A549 (cell line): ENCODE data around the gene NPAS2. TPM values are rescaled to one million over a fixed set of nuclear protein-coding genes. Genes with fewer than 3 reads are reported as not detected.

Experiments used
- ATAC-seq, 2 experiments: fragments of 200-7000 bp in 1 of 2; fragments of >200 bp in 1 of 2; cut with Nextera tagmentation in 1 of 2; cut with Tn5 transposase in 1 of 2; 3 replicates each; pipeline versions ENCODE4 v1.8.0 to v1.9.1; 2018 to 2020; ENCODE audit warnings: mild to moderate bottlenecking in 1 of 2, moderate library complexity in 1 of 2
- CTCF ChIA-PET: fragments of 300-600 bp; sonication (Branson Sonifier 250); formaldehyde crosslinking; extraction: SDS; loops from one replicate; lab custom pipeline; 2021; ENCODE audit warnings: antibody characterized with exemption, inconsistent platforms; lab: Yijun Ruan, JAX
- POLR2A ChIA-PET: fragments of 350-600 bp; formaldehyde crosslinking; extraction: SDS; loops from one replicate; lab custom pipeline; 2021; ENCODE audit warnings: antibody characterized with exemption, inconsistent platforms; lab: Yijun Ruan, JAX
- DNase-seq, 2 experiments: peaks; one replicate each; pipeline versions ENCODE4 v3.0.0 to v3.0.0-alpha.2; 2011 to 2016; ENCODE audit warnings: low read depth in 1 of 2, low spot score in 1 of 2
- FAIRE-seq: peaks from 2 replicates; lab custom pipeline; 2011; peaks lifted over from hg19 to GRCh38; lab: Jason Lieb, UNC
- H3K27ac ChIP-seq, 2 experiments: fragments of >200 bp; sonication (Bioruptor Twin); formaldehyde crosslinking; 3 replicates each; pipeline ENCODE4 v1.5.1; 2016 to 2017
- H3K4me1 ChIP-seq: fragments of >200 bp; sonication (Bioruptor Twin); formaldehyde crosslinking; 3 replicates; pipeline ENCODE4 v1.6.1; 2016
- H3K4me2 ChIP-seq: fragments of >200 bp; sonication (Bioruptor Twin); formaldehyde crosslinking; 3 replicates; pipeline ENCODE4 v1.6.1; 2016
- H3K4me3 ChIP-seq: fragments of >200 bp; sonication (Bioruptor Twin); formaldehyde crosslinking; 3 replicates; pipeline ENCODE4 v1.5.1; 2016
- H3K9me3 ChIP-seq: fragments of >200 bp; sonication (Bioruptor Twin); formaldehyde crosslinking; 3 replicates; pipeline ENCODE4 v1.6.1; 2016
- ATOH8 ChIP-seq: fragments of 250-450 bp; sonication (Bioruptor Pico); IDR thresholded peaks from 2 replicates; pipeline ENCODE4 v1.5.0; 2020; ENCODE audit warnings: low read depth, mild to moderate bottlenecking, moderate library complexity
- CEBPB ChIP-seq, 2 experiments: fragments of >200 bp in 1 of 2; sonication (Bioruptor Twin) in 1 of 2; formaldehyde crosslinking in 1 of 2; IDR thresholded peaks; 2 replicates each; pipeline ENCODE4 v1.6.1; 2012 to 2016
- CHD2 ChIP-seq: fragments of 150-350 bp; IDR thresholded peaks from 2 replicates; pipeline ENCODE4 v1.6.1; 2014; ENCODE audit warnings: low read length; ENCODE audit not compliant: partially characterized antibody
- CTCF ChIP-seq: fragments of >200 bp; sonication (Bioruptor Twin); formaldehyde crosslinking; IDR thresholded peaks from 3 replicates; pipeline ENCODE4 v1.5.1; 2016
- E2F6 ChIP-seq: IDR thresholded peaks from 2 replicates; pipeline ENCODE4 v1.6.1; 2012; ENCODE audit warnings: low read depth, borderline replicate concordance
- ELK1 ChIP-seq: fragments of 150-350 bp; IDR thresholded peaks from 2 replicates; pipeline ENCODE4 v1.6.1; 2014; ENCODE audit warnings: low read depth, mild to moderate bottlenecking, low read length
- FOSB ChIP-seq: fragments of 250-450 bp; sonication (Bioruptor Pico); IDR thresholded peaks from 2 replicates; pipeline ENCODE4 v1.5.0; 2020; ENCODE audit warnings: mild to moderate bottlenecking, moderate library complexity
- FOXS1 ChIP-seq: fragments of 250-450 bp; sonication (Bioruptor Pico); IDR thresholded peaks from 2 replicates; pipeline ENCODE4 v1.5.0; 2020; ENCODE audit warnings: mild to moderate bottlenecking, moderate library complexity
- HDAC2 ChIP-seq: fragments of 200-600 bp; sonication (generic); IDR thresholded peaks from 2 replicates; pipeline ENCODE4 v1.6.1; 2016
- HMGXB4 ChIP-seq: fragments of 250-450 bp; sonication (Bioruptor Pico); IDR thresholded peaks from 2 replicates; pipeline ENCODE4 v1.5.0; 2021; ENCODE audit warnings: mild to moderate bottlenecking, moderate library complexity, borderline replicate concordance
- HOXA7 ChIP-seq: fragments of 250-450 bp; sonication (Bioruptor Pico); IDR thresholded peaks from 2 replicates; pipeline ENCODE4 v1.5.0; 2020; ENCODE audit warnings: mild to moderate bottlenecking, moderate library complexity
- HOXB13 ChIP-seq: fragments of 250-450 bp; sonication (Bioruptor Pico); IDR thresholded peaks from 2 replicates; pipeline ENCODE4 v1.5.0; 2020; ENCODE audit warnings: low read depth, mild to moderate bottlenecking, moderate library complexity
- HOXB5 ChIP-seq: fragments of 250-450 bp; sonication (Bioruptor Pico); IDR thresholded peaks from 2 replicates; pipeline ENCODE4 v1.5.0; 2020; ENCODE audit warnings: mild to moderate bottlenecking, moderate library complexity
- KDM1A ChIP-seq: fragments of 200-600 bp; sonication (generic); IDR thresholded peaks from 2 replicates; pipeline ENCODE4 v1.6.1; 2016; ENCODE audit warnings: low read depth, mild to moderate bottlenecking
- MAFK ChIP-seq: fragments of 450-650 bp; IDR thresholded peaks from 2 replicates; pipeline ENCODE4 v1.6.1; 2014; ENCODE audit not compliant: partially characterized antibody
- MAZ ChIP-seq: fragments of 150-350 bp; IDR thresholded peaks from 2 replicates; pipeline ENCODE4 v1.6.1; 2014; ENCODE audit warnings: antibody characterized with exemption, low read depth, low read length, borderline replicate concordance
- PHF8 ChIP-seq: fragments of 200-600 bp; sonication (generic); IDR thresholded peaks from 2 replicates; pipeline ENCODE4 v1.6.1; 2016; ENCODE audit warnings: low read depth, mild to moderate bottlenecking, antibody characterized with exemption, moderate library complexity, borderline replicate concordance
- POLR2AphosphoS2 ChIP-seq: conservative IDR thresholded peaks from 2 replicates; pipeline ENCODE4 v1.6.1; 2012; ENCODE audit warnings: low read length, improper control_type of control experiment, inconsistent platforms
- RFX5 ChIP-seq: fragments of 450-650 bp; IDR thresholded peaks from 2 replicates; pipeline ENCODE4 v1.7.1; 2014; ENCODE audit warnings: antibody characterized with exemption, mild to moderate bottlenecking, moderate library complexity
- SMC3 ChIP-seq: fragments of >200 bp; sonication (Bioruptor Twin); formaldehyde crosslinking; IDR thresholded peaks from 3 replicates; pipeline ENCODE4 v1.6.1; 2018; ENCODE audit warnings: inconsistent platforms
- TP53 ChIP-seq: fragments of 250-450 bp; sonication (Bioruptor Pico); IDR thresholded peaks from 2 replicates; pipeline ENCODE4 v1.5.0; 2021; ENCODE audit warnings: mild to moderate bottlenecking, moderate library complexity
- ZFP36 ChIP-seq: fragments of 450-650 bp; IDR thresholded peaks from 2 replicates; pipeline ENCODE4 v1.6.1; 2014; ENCODE audit warnings: borderline replicate concordance; ENCODE audit not compliant: partially characterized antibody
- WGBS: methylation state at CpG from one replicate; pipeline ENCODE4 v1.1.6; 2017; ENCODE audit errors: missing lambda C conversion rate; 5-methylcytosine and 5-hydroxymethylcytosine counted together
- polyA plus RNA-seq, 4 experiments: library from polyadenylated mRNA; depleted of rRNA in 3 of 4; stranded (reverse); fragments of >200 nt; fragmentation: RNase III in 1 of 4; extraction: RNeasy Plus Mini Kit Qiagen cat#74134 plus additional on column Dnase treatment in 1 of 4; gene quantifications; 2 replicates in 3 of 4; 3 replicates in 1 of 4; pipeline ENCODE4 v1.2.3, GENCODE V29; 2011 to 2017

The NPAS2 gene
- polyA plus RNA-seq, 2 of the 4 experiments (the other 2 are of a cell fraction), result 31.4 to 56.1 TPM

DNA sequence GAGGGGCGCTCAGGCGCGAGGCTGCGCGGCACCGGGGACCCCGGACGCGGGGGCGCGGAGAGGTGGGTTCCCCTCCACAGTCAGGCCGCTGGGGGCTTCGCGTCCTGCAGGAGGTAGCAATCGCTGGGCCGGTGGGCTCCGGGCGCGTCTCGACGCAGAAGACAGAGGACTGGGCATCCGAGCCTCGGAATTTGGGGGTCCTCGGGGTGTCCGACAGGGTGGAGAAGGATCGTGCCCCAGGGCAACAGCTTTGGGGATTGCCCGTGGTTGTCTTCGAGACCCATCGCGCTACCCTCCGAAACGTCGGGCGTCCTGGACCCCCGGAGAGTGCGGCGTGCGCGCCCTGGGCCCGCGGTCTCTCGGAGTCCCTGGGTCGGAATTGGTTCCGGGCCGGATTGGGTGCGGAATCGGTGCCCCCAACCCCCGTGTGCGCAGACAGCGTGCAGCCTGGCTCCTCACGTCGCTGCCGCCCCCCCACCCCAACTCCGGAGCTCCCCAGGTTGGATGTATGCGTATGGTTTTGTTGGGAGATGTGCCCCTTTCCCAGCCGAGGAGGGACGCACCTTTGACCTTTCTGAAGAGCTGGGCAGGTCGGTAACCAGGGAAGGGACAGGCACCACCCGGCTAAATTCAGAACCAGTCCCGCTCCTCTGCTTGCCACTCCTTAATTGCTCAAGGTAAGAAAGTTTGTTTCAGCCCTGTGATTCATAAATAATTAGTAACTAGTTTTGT is 750 bp downstream of the NPAS2 start:
- 1% methylated on average over 32 of the region's 60 CpGs for WGBS
- TF ChIP-seq PHF8 (0 out of 2 replicates have a peak, but pooled peaks have one; percentile 26), FOSB (CRISPR knock-in tag) (no peak), HDAC2 (no peak), KDM1A (no peak), RFX5 (no peak), E2F6 (0 out of 2 replicates have a peak, but pooled peaks have one; percentile 22)
- TF ChIP-seq, all 56 proteins: peak for 2
- no peaks in the 10 kb centered on the region for H3K9me3 ChIP-seq
- FAIRE-seq (no peak), DNase-seq (no peak), ATAC-seq (no peak)
- peak overlapping the region; percentile 96 for H3K4me3 ChIP-seq
- peaks cover 44% of the 10 kb centered on the region for H3K4me1 ChIP-seq
- peak overlapping the region; percentile 97 to 98 for H3K27ac ChIP-seq
- H3K4me2 ChIP-seq, result peak overlapping the region; percentile 91
- ChIA-PET POLR2A (interaction anchor here (1.1 to 2.4 kb wide), 4 partner anchors 75 to 181 kb away, joined by 3 to 16 read pairs (median 8); partner anchors contain the start of gene RPL31), CTCF (interaction anchor here (0.6 to 8.9 kb wide), 15 partner anchors 24 to 385 kb away, joined by 3 to 76 read pairs (median 4); no protein-coding TSS in a partner anchor)

DNA sequence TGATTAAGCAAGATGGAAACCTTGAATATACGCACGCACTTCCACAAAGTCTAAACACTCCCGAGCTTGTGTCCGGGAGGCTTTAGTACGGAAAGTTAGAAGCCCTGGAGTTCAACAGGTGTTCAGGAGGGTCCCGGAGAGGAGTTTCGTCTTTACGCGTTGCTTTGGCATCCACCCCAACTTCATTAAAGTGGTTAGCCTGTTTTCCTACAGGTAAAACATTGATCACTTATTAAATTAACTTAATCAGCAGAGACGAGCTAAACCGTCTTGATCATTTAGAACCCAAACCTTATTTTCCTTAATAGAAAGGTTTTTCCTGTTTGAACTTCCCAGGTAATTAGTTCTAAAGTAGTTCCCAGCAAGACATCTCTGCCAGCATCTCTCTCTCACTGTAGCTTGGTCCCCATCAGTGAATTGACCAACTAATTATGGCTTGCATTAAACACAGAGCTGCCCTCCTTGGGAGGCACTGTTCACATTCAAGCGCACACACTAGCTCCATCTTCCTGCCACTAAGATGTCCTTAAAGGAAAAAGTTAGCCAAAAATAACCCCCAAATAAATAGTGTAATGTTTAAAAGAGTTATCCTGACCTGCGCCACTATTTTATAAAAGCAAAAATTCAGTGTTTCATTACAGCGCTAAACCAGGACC is 1.4 kb downstream of the NPAS2 start:
- Histone ChIP-seq H3K4me2 (peak overlapping the region; percentile 91), H3K4me1 (peaks cover 51% of the 10 kb centered on the region), H3K9me3 (no peaks in the 10 kb centered on the region), H3K27ac (peak overlapping the region; percentile 97 to 98), H3K4me3 (peak overlapping the region; percentile 96)
- FAIRE-seq (no peak), ATAC-seq (no peak), DNase-seq (peak in 1 of 2 experiments; percentile 34)
- TF ChIP-seq ATOH8 (CRISPR knock-in tag) (no peak), FOXS1 (CRISPR knock-in tag) (no peak), CTCF (peak; percentile 32; the same call in 2 of the 3 replicates), SMC3 (peak; percentile 42), PHF8 (no peak), CEBPB (IDR thresholded peaks at IDR 0.05) (no peak)
- ChIA-PET POLR2A (interaction anchor here (0.9 to 2.0 kb wide), 4 partner anchors 74 to 181 kb away, joined by 3 to 10 read pairs (median 6); partner anchors contain the start of gene RPL31), CTCF (interaction anchor here (0.6 to 8.9 kb wide), 16 partner anchors 9 to 384 kb away, joined by 3 to 76 read pairs (median 3); no protein-coding TSS in a partner anchor)
- WGBS, result 17% methylated on average over 14 of the region's 14 CpGs

DNA sequence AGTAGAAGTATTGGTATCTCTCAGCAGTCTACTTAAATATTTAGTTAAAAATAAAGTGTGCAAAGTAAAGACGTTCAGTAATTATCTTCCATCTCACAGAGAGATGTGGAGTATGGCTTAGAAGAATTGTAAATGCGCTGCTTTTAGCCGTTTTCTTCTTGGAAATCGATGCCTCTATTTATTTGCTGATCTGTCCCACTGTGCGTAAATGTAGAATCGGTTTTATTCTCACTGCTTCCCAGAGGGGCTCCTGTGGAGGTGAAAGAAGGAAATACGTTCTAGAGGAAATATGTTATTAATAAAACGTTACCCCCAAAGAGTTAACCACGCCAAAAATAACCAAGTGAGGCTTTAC is 1.9 kb downstream of the NPAS2 start:
- WGBS, result 17% methylated on average over 9 of the region's 9 CpGs
- ATAC-seq (no peak), FAIRE-seq (no peak), DNase-seq (no peak)
- ChIA-PET CTCF (interaction anchor here (1.0 to 8.9 kb wide), 10 partner anchors 9 to 383 kb away, joined by 3 to 76 read pairs (median 3); no protein-coding TSS in a partner anchor), POLR2A (interaction anchor here (0.9 to 2.0 kb wide), 3 partner anchors 80 to 180 kb away, joined by 4 to 10 read pairs (median 7); partner anchors contain the start of gene RPL31)
- Histone ChIP-seq H3K27ac (peak overlapping the region; percentile 97 to 98), H3K4me2 (peak overlapping the region; percentile 91), H3K9me3 (no peaks in the 10 kb centered on the region), H3K4me1 (peaks cover 56% of the 10 kb centered on the region), H3K4me3 (peak overlapping the region; percentile 96)
- TF ChIP-seq MAFK (no peak), ELK1 (no peak), CHD2 (no peak), HOXB13 (CRISPR knock-in tag) (no peak), ZFP36 (no peak), HMGXB4 (no peak), ATOH8 (CRISPR knock-in tag) (no peak), MAZ (no peak), HOXB5 (CRISPR knock-in tag) (no peak), HOXA7 (CRISPR knock-in tag) (no peak), POLR2AphosphoS2 (no peak), TP53 (no peak)
